ENCODE measurements around the gene OTUD5.

OTUD5 gene

DNA sequence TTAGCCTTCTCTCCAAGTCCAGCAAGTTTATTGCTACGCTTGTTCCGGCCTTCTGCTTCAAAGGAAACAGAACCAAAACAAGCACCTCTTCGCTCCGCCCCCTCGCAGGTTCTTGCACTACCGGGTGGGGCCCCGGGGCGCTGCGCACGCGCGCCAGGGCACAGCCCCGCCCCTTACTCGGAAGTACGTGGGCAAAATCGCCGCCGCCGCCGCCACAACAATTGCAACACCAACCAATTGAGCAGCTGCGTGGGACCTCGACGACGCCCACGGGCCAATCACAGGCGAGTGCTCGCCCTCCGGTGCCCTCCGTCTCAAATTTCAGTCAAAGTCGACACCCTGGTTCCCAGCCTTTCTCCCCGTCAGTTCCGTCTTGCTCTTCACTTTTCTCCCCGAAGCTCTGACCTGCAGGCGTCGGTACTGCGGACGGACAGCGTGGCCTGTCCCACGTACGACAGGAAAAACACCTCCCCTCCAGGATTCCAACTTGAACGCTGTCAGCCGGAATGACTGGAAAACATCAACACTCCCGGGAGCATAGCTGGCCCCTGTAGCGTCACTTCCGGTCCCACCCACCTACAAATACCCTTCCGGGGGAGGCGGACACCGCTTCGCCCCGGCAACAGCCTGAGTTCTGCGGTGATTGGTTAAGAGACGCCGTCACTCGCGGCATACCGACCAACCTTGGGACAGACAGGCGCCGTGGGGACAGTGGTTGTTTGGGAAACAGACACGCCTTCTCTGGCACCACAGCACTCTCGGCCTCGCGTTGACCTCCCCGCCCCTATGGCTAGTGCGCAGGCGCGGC lies 624 bp upstream of the OTUD5 start (continued):
- TF ChIP-seq, protein P1, sequence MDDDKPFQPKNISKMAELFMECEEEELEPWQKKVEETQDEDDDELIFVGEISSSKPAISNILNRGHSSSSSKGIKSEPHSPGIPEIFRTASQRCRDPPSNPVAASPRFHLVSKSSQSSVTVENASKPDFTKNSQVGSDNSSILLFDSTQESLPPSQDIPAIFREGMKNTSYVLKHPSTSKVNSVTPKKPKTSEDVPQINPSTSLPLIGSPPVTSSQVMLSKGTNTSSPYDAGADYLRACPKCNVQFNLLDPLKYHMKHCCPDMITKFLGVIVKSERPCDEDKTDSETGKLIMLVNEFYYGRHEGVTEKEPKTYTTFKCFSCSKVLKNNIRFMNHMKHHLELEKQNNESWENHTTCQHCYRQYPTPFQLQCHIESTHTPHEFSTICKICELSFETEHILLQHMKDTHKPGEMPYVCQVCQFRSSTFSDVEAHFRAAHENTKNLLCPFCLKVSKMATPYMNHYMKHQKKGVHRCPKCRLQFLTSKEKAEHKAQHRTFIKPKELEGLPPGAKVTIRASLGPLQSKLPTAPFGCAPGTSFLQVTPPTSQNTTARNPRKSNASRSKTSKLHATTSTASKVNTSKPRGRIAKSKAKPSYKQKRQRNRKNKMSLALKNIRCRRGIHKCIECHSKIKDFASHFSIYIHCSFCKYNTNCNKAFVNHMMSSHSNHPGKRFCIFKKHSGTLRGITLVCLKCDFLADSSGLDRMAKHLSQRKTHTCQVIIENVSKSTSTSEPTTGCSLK (tag by site-specific recombination; IDR thresholded peaks at IDR 0.05) = no peak
- TF ChIP-seq ZNF514 (tag by site-specific recombination; IDR thresholded peaks at IDR 0.05) (no peak), ZNF660 (tag by site-specific recombination; IDR thresholded peaks at IDR 0.05) (0 out of 2 replicates have a peak, but pooled peaks have one; percentile 1), ZNF426 (tag by site-specific recombination; IDR thresholded peaks at IDR 0.05) (no peak), KLF7 (tag by site-specific recombination; IDR thresholded peaks at IDR 0.05; ENCODE audit: borderline replicate concordance) (no peak), ZNF76 (tag by site-specific recombination; IDR thresholded peaks at IDR 0.05; ENCODE audit: borderline replicate concordance, low read depth) (no peak), ZIC2 (tag by site-specific recombination; IDR thresholded peaks at IDR 0.05) (no peak), SCRT1 (tag by site-specific recombination; IDR thresholded peaks at IDR 0.05; ENCODE audit: borderline replicate concordance) (no peak), IKZF3 (tag by site-specific recombination; IDR thresholded peaks at IDR 0.05) (peak; percentile 83), ZNF707 (tag by site-specific recombination; IDR thresholded peaks at IDR 0.05) (no peak), ZNF248 (tag by site-specific recombination; IDR thresholded peaks at IDR 0.05) (no peak), ZNF202 (tag by site-specific recombination; IDR thresholded peaks at IDR 0.05; ENCODE audit: borderline replicate concordance) (no peak), ZNF114 (tag by site-specific recombination; IDR thresholded peaks at IDR 0.05) (no peak), ZNF16 (tag by site-specific recombination; IDR thresholded peaks at IDR 0.05; ENCODE audit: low read depth) (no peak)
- TF ChIP-seq, protein P2, sequence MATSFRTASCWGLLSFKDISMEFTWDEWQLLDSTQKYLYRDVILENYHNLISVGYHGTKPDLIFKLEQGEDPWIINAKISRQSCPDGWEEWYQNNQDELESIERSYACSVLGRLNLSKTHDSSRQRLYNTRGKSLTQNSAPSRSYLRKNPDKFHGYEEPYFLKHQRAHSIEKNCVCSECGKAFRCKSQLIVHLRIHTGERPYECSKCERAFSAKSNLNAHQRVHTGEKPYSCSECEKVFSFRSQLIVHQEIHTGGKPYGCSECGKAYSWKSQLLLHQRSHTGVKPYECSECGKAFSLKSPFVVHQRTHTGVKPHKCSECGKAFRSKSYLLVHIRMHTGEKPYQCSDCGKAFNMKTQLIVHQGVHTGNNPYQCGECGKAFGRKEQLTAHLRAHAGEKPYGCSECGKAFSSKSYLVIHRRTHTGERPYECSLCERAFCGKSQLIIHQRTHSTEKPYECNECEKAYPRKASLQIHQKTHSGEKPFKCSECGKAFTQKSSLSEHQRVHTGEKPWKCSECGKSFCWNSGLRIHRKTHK (tag by site-specific recombination; IDR thresholded peaks at IDR 0.05) = no peak
- TF ChIP-seq, protein P3, sequence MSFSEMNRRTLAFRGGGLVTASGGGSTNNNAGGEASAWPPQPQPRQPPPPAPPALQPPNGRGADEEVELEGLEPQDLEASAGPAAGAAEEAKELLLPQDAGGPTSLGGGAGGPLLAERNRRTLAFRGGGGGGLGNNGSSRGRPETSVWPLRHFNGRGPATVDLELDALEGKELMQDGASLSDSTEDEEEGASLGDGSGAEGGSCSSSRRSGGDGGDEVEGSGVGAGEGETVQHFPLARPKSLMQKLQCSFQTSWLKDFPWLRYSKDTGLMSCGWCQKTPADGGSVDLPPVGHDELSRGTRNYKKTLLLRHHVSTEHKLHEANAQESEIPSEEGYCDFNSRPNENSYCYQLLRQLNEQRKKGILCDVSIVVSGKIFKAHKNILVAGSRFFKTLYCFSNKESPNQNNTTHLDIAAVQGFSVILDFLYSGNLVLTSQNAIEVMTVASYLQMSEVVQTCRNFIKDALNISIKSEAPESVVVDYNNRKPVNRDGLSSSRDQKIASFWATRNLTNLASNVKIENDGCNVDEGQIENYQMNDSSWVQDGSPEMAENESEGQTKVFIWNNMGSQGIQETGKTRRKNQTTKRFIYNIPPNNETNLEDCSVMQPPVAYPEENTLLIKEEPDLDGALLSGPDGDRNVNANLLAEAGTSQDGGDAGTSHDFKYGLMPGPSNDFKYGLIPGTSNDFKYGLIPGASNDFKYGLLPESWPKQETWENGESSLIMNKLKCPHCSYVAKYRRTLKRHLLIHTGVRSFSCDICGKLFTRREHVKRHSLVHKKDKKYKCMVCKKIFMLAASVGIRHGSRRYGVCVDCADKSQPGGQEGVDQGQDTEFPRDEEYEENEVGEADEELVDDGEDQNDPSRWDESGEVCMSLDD (tag by site-specific recombination; IDR thresholded peaks at IDR 0.05) = no peak
- TF ChIP-seq, protein P4, sequence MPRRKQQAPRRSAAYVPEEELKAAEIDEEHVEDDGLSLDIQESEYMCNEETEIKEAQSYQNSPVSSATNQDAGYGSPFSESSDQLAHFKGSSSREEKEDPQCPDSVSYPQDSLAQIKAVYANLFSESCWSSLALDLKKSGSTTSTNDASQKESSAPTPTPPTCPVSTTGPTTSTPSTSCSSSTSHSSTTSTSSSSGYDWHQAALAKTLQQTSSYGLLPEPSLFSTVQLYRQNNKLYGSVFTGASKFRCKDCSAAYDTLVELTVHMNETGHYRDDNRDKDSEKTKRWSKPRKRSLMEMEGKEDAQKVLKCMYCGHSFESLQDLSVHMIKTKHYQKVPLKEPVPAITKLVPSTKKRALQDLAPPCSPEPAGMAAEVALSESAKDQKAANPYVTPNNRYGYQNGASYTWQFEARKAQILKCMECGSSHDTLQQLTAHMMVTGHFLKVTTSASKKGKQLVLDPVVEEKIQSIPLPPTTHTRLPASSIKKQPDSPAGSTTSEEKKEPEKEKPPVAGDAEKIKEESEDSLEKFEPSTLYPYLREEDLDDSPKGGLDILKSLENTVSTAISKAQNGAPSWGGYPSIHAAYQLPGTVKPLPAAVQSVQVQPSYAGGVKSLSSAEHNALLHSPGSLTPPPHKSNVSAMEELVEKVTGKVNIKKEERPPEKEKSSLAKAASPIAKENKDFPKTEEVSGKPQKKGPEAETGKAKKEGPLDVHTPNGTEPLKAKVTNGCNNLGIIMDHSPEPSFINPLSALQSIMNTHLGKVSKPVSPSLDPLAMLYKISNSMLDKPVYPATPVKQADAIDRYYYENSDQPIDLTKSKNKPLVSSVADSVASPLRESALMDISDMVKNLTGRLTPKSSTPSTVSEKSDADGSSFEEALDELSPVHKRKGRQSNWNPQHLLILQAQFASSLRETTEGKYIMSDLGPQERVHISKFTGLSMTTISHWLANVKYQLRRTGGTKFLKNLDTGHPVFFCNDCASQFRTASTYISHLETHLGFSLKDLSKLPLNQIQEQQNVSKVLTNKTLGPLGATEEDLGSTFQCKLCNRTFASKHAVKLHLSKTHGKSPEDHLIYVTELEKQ (tag by site-specific recombination; IDR thresholded peaks at IDR 0.05; ENCODE audit: borderline replicate concordance) = no peak
- TF ChIP-seq, protein P5, sequence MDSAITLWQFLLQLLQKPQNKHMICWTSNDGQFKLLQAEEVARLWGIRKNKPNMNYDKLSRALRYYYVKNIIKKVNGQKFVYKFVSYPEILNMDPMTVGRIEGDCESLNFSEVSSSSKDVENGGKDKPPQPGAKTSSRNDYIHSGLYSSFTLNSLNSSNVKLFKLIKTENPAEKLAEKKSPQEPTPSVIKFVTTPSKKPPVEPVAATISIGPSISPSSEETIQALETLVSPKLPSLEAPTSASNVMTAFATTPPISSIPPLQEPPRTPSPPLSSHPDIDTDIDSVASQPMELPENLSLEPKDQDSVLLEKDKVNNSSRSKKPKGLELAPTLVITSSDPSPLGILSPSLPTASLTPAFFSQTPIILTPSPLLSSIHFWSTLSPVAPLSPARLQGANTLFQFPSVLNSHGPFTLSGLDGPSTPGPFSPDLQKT (IDR thresholded peaks at IDR 0.05; ENCODE audit: borderline replicate concordance, low read depth, low read length) = no peak; the same call in 1 of the 2 replicates
- TF ChIP-seq, protein P6, sequence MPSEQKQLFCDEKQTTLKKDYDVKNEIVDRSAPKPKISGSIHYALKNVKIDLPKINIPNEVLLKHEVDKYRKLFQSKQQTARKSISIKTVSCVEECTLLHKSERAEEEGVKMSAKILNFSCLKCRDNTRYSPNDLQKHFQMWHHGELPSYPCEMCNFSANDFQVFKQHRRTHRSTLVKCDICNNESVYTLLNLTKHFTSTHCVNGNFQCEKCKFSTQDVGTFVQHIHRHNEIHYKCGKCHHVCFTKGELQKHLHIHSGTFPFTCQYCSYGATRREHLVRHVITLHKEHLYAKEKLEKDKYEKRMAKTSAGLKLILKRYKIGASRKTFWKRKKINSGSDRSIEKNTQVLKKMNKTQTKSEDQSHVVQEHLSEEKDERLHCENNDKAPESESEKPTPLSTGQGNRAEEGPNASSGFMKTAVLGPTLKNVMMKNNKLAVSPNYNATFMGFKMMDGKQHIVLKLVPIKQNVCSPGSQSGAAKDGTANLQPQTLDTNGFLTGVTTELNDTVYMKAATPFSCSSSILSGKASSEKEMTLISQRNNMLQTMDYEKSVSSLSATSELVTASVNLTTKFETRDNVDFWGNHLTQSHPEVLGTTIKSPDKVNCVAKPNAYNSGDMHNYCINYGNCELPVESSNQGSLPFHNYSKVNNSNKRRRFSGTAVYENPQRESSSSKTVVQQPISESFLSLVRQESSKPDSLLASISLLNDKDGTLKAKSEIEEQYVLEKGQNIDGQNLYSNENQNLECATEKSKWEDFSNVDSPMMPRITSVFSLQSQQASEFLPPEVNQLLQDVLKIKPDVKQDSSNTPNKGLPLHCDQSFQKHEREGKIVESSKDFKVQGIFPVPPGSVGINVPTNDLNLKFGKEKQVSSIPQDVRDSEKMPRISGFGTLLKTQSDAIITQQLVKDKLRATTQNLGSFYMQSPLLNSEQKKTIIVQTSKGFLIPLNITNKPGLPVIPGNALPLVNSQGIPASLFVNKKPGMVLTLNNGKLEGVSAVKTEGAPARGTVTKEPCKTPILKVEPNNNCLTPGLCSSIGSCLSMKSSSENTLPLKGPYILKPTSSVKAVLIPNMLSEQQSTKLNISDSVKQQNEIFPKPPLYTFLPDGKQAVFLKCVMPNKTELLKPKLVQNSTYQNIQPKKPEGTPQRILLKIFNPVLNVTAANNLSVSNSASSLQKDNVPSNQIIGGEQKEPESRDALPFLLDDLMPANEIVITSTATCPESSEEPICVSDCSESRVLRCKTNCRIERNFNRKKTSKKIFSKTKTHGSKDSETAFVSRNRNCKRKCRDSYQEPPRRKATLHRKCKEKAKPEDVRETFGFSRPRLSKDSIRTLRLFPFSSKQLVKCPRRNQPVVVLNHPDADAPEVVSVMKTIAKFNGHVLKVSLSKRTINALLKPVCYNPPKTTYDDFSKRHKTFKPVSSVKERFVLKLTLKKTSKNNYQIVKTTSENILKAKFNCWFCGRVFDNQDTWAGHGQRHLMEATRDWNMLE (tag by site-specific recombination; conservative IDR thresholded peaks at IDR 0.05; ENCODE audit: low read depth) = 0 out of 2 replicates have a peak, but pooled peaks have one; percentile 61
